Mucosa of stomach (tissue), 1 donor: ENCODE results near the gene SLC30A1.
"Not testable (repeated sequence)": the region's sequence is repeated elsewhere in the genome, so short reads cannot be mapped to it uniquely, and the experiment has no call there.

Experiments used
- H3K27me3 ChIP-seq: one replicate; pipeline ENCODE4 v1.7.0; 2013; ENCODE audit warnings: mild to moderate bottlenecking, low read length; ENCODE audit not compliant: control insufficient read depth, insufficient read depth
- H3K36me3 ChIP-seq: one replicate; pipeline ENCODE4 v1.7.0; 2013; ENCODE audit warnings: low read length; ENCODE audit not compliant: control insufficient read depth, insufficient read depth
- H3K4me1 ChIP-seq: one replicate; pipeline ENCODE4 v1.7.0; 2013; ENCODE audit warnings: mild to moderate bottlenecking, low read length; ENCODE audit not compliant: control insufficient read depth, insufficient read depth
- H3K4me3 ChIP-seq: one replicate; pipeline ENCODE4 v1.7.0; 2013; ENCODE audit warnings: low read length
- H3K9ac ChIP-seq: one replicate; pipeline ENCODE4 v1.7.0; 2013; ENCODE audit warnings: mild to moderate bottlenecking, low read length, moderate library complexity
- H3K9me3 ChIP-seq: one replicate; pipeline ENCODE4 v1.7.0; 2013; ENCODE audit warnings: mild to moderate bottlenecking, low read length, moderate library complexity; ENCODE audit not compliant: control insufficient read depth
- donor health status: Pancreatic carcinoma.

SLC30A1 gene

DNA sequence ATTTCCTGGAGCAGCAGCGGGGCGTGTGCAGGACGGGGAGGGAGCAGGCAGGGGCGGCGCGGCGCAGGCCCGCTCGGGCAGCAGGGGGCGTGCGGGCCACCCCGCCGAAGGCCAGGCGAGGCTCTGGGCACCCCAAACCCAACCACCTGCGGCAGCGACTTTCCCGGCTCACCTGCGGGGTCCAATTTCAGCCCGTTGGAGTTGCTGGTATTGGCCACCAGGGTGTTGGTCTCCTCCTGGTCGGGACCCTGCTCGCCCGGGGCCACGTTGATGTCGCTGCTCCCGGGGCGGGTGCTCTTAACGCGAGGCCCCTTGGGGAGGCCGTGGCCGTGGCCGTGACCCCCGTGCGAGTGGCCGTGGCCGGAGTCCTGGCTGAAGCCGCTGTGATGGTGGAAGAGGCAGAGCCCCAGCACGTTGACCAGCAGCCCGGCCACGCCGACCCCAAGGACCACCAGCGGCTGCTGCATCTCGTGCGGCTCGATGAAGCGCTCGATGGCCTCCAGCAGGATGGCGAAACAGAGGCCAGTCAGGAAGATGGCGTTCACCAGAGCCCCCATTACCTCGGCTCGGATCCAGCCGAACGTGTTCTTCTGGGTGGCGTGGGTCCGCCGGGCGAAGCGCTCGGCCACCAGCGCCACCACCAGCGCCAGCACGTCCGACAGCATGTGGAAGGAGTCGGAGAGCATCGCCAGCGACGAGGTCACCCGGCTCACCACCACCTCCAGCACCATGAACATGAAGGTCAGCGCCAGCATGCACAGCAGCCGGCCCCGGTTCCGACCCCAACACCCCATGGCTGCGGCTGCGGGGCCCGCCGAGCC, 932 bp downstream of the SLC30A1 start:
- H3K4me1 ChIP-seq = peaks cover 8% of the 10 kb centered on the region
- H3K4me3 ChIP-seq = peak overlapping the region; percentile 88
- H3K9me3 ChIP-seq = no peaks in the 10 kb centered on the region
- H3K27me3 ChIP-seq = no peaks in the 10 kb centered on the region
- no peaks in the 10 kb centered on the region for H3K36me3 ChIP-seq
- peak overlapping the region; percentile 91 for H3K9ac ChIP-seq

- peak overlapping the region; percentile 91 for H3K9ac ChIP-seq
- peak overlapping the region; percentile 88 for H3K4me3 ChIP-seq
- peaks cover 8% of the 10 kb centered on the region for H3K4me1 ChIP-seq
- no peaks in the 10 kb centered on the region for H3K27me3 ChIP-seq
- H3K36me3 ChIP-seq = no peaks in the 10 kb centered on the region
- H3K9me3 ChIP-seq = no peaks in the 10 kb centered on the region
These were observed 1.6 kb downstream of the SLC30A1 start for GRCh38 chr1:211577277-211577818.

- peak overlapping the region; percentile 91 for H3K9ac ChIP-seq
- no peaks in the 10 kb centered on the region for H3K9me3 ChIP-seq
- no peaks in the 10 kb centered on the region for H3K27me3 ChIP-seq
- no peaks in the 10 kb centered on the region for H3K36me3 ChIP-seq
- peaks cover 8% of the 10 kb centered on the region for H3K4me1 ChIP-seq
- H3K4me3 ChIP-seq = peak overlapping the region; percentile 88
These were observed 2.2 kb downstream of the SLC30A1 start for GRCh38 chr1:211576717-211577116.

DNA sequence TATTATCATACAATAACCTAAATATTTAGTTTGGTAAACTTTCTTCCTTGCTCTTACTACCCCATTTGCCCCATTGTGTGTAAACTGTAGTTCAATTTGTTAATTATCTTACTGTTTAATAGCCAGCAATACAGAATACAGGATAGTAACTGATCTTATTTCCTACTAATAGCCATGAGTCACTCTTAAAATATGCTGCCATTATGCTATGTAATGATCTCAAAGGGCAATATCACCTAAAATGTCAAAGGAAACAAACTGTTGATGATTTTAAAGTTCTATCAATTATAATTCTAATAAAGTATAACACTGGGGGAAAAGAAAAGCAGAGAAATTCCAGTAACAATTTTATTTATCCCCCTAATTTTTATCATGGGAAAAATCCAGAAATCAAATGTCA, 4.3 kb downstream of the SLC30A1 start:
- no peaks in the 10 kb centered on the region for H3K9me3 ChIP-seq
- H3K27me3 ChIP-seq = no peaks in the 10 kb centered on the region
- no peak overlapping the region for H3K4me3 ChIP-seq
- no peaks in the 10 kb centered on the region for H3K36me3 ChIP-seq
- peak overlapping the region; percentile 9 for H3K9ac ChIP-seq
- H3K4me1 ChIP-seq = peaks cover 1% of the 10 kb centered on the region

GRCh38 chr1:211571998-211572397, 7.0 kb downstream of the SLC30A1 start:
- H3K36me3 ChIP-seq = no peaks in the 10 kb centered on the region
- H3K27me3 ChIP-seq = no peaks in the 10 kb centered on the region
- H3K9me3 ChIP-seq = no peaks in the 10 kb centered on the region
- no peak overlapping the region for H3K4me3 ChIP-seq
- no peaks in the 10 kb centered on the region for H3K4me1 ChIP-seq
- no peak overlapping the region for H3K9ac ChIP-seq

DNA sequence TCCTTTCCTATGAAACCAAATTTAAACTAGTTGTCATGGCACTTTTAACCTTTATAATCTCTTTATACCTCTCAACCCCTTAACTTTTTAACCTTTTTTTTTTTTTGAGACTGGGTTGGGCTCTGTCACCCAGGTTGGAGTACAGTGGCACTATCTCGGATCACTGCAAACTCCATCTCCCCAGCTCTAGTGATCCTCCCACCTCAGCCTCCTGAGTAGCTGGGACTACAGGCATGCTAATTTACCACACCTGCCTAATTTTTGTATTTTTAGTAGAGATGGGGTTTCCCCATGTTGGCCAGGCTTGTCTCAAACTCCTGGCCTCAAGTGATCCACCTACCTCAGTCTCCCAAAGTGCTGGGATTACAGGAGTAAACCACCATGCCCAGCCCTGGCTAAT, 8.6 kb downstream of the SLC30A1 start:
- H3K9me3 ChIP-seq, H3K4me3 ChIP-seq, H3K36me3 ChIP-seq, H3K9ac ChIP-seq, H3K4me1 ChIP-seq, H3K27me3 ChIP-seq: not testable (repeated sequence)

DNA sequence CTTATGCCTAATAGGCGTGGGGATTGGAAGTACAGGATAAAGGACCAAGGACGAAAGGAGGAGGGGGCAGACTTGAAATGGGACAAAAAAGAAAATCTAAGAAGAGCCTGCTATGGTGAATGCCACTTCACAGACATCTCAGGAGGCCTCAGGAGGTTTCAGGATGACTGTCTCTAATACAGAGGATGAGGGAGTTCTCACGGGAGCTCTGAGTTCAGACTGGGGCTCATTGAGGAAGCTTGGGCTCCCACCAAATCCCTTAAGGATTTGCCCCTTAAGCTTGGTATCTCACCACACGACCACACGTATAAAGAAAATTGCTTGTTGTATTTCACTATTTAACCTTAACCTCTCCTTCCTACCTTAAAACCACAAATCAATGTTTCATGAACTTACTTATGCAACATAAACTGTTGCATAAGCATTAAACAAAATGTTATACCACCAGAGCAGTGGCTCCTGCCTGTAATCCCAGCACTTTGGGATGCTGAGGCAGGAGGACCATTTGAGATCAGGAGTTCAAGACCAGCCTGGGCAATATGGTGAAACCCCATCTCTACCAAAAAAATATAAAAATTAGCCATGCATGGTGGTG, 12.4 kb downstream of the SLC30A1 start:
- Histone ChIP-seq H3K4me1 (no peaks in the 10 kb centered on the region), H3K27me3 (no peaks in the 10 kb centered on the region), H3K36me3 (no peaks in the 10 kb centered on the region), H3K4me3 (no peak overlapping the region), H3K9ac (no peak overlapping the region), H3K9me3 (no peaks in the 10 kb centered on the region)

- H3K4me3 ChIP-seq = no peak overlapping the region
- no peaks in the 10 kb centered on the region for H3K4me1 ChIP-seq
These were observed 14.9 kb downstream of the SLC30A1 start for GRCh38 chr1:211564084-211564483.

GRCh38 chr1:211559222-211560010, 19.5 kb downstream of the SLC30A1 start:
- no peak overlapping the region for H3K9ac ChIP-seq
- H3K36me3 ChIP-seq = no peaks in the 10 kb centered on the region
- no peaks in the 10 kb centered on the region for H3K4me1 ChIP-seq
- H3K9me3 ChIP-seq = no peaks in the 10 kb centered on the region
- no peak overlapping the region for H3K4me3 ChIP-seq
- no peaks in the 10 kb centered on the region for H3K27me3 ChIP-seq

More at GRCh38 chr1:211564084-211564483, 14.9 kb downstream of the SLC30A1 start:
- Histone ChIP-seq H3K9ac (no peak overlapping the region), H3K9me3 (no peaks in the 10 kb centered on the region), H3K36me3 (no peaks in the 10 kb centered on the region), H3K27me3 (no peaks in the 10 kb centered on the region)

DNA sequence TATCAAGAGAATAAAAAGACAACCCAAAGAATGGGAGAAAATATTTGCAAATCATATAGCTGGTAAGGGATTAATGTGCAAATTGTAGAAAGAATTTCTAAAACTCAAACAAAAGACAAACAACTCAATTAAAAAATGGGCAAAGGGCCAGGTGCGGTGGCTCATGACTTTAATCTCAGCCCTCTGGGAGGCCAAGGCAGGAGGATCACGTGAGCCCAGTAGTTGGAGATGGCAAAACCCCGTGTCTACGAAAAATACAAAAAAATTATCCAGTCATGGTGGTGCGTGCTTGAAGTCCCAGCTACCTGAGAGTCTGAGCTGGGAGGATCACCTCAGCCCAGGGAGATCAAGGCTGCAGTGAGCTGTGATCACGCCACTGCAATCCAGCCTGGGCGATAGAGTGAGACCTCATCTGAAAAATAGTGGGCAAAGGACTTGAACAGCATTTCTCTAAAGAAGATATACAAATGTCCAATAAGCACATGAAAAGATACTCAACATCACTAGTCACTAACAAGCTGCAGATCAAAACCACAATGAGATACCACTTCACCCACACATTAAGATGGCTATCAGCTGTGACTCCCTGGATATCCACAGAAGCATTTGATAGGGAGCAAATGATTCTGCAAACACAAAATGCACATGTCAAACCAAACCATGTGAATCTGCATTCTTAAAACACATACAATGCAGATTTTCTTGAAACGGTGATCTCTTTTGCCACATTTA, 20.9 kb downstream of the SLC30A1 start:
- H3K27me3 ChIP-seq = no peaks in the 10 kb centered on the region
- H3K4me1 ChIP-seq = no peaks in the 10 kb centered on the region
- no peaks in the 10 kb centered on the region for H3K9me3 ChIP-seq

DNA sequence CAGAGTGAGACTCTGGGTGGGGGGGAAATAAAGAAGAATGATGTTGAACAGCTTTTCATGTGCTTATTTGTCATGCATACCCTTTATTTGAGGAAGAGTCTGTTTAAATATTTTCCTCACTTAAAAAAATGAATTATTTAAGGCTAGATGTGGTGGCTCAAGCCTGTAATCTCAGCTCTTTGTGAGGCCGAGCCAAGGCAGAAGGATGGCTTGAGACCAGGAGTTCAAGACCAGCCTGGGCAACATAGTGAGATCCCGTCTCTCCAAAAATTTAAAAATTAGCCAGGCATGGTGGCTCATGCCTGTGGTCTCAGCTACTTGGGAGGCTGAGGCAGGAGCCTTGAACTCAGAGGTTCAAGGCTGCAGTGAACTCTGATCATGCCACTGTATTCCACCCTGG, 25.4 kb downstream of the SLC30A1 start:
- Histone ChIP-seq H3K4me1 (peaks cover 6% of the 10 kb centered on the region), H3K9me3 (no peaks in the 10 kb centered on the region), H3K27me3 (no peaks in the 10 kb centered on the region)

More for the DNA sequence above, 20.9 kb downstream of the SLC30A1 start:
- Histone ChIP-seq H3K4me3 (no peak overlapping the region), H3K9ac (no peak overlapping the region), H3K36me3 (no peaks in the 10 kb centered on the region)

More for the DNA sequence above, 25.4 kb downstream of the SLC30A1 start:
- Histone ChIP-seq H3K36me3 (no peaks in the 10 kb centered on the region), H3K4me3 (no peak overlapping the region), H3K9ac (no peak overlapping the region)
